ENCODE results near the gene PRDM16. TPM values are rescaled to one million over a fixed set of nuclear protein-coding genes. Genes with fewer than 3 reads are reported as not detected.

PRDM16 gene
- total RNA-seq, 2 experiments from 2014 or later: not detected

GRCh38 chr1:3433076-3433475 lies 364.1 kb downstream of the PRDM16 start:
- H4K20me1 ChIP-seq (ENCODE audit: insufficient read depth, low read length): no peaks in the 10 kb centered on the region
- no peak overlapping the region for H3K4me2 ChIP-seq (ENCODE audit: low read length)

DNA sequence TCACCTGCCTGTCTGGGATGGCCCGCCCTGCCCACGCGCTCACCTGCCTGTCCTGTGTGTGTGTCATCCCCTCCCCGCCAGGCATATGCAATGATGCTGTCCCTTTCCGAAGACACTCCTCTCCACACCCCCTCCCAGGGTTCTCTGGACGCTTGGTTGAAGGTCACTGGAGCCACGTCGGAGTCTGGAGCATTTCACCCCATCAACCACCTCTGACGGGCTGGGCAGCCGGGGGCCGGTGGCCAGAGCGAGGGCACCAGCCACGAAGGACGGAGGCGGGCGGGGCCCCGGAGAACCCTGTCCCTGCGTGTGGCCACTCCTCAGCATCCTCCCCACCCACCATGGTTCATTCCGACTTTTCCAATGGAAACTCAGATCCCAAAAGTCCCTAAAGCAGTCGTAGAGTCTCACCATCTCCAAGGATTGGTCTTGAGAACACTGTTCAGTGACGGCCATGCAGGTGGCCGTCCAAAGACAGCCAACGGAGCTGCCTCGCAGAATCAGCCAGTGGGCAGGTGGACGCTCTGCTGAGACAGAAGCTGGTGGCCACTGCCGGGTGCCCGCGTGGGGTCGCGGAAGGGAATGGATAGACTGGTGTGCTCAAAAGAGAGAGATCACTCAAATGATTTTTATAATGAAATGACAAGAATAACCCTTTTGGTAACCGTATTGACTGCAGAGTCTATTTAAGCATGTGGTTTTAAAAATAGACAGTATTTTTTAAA lies 364.8 kb downstream of the PRDM16 start:
- CTCF ChIA-PET (ENCODE audit: unreplicated experiment): no interaction called here

More at GRCh38 chr1:3433076-3433475, 364.1 kb downstream of the PRDM16 start:
- POLR2A ChIA-PET: no interaction called here
- intact Hi-C loops (cut with micrococcal nuclease; ENCODE audit: unreplicated experiment): no loop called here
- CTCF ChIA-PET (ENCODE audit: unreplicated experiment): no interaction called here
- DNase-seq (ENCODE audit: low spot score): no peak
- Histone ChIP-seq H2AFZ (ENCODE audit: low read length) (no peak overlapping the region), H3K9me3 (ENCODE audit: low read length) (no peaks in the 10 kb centered on the region), H3K36me3 (ENCODE audit: insufficient read depth, low read length) (no peaks in the 10 kb centered on the region), H3K4me1 (ENCODE audit: insufficient read depth, low read length, poor library complexity, severe bottlenecking) (no peaks in the 10 kb centered on the region), H3K79me2 (ENCODE audit: insufficient read depth, low read depth, low read length) (no peaks in the 10 kb centered on the region), H3K27ac (ENCODE audit: low read depth, low read length, poor library complexity, severe bottlenecking) (no peak overlapping the region), H3K4me3 (ENCODE audit: low read depth, low read length, poor library complexity, severe bottlenecking) (no peak overlapping the region), H3K9me2 (ENCODE audit: insufficient read depth, low read length) (no peaks in the 10 kb centered on the region)
- no peak for TF ChIP-seq EZH2phosphoT487 (IDR thresholded peaks at IDR 0.05; ENCODE audit: borderline replicate concordance, low read depth, low read length)
- no peak for TF ChIP-seq CTCF (conservative IDR thresholded peaks at IDR 0.05; ENCODE audit: low read length)
- no TSS peak for BruUV-seq (replicated peaks)

More for the DNA sequence above, 364.8 kb downstream of the PRDM16 start:
- Histone ChIP-seq H3K4me2 (ENCODE audit: low read length) (no peak overlapping the region), H3K27ac (ENCODE audit: low read depth, low read length, poor library complexity, severe bottlenecking) (no peak overlapping the region), H3K4me3 (ENCODE audit: low read depth, low read length, poor library complexity, severe bottlenecking) (no peak overlapping the region), H3K9me2 (ENCODE audit: insufficient read depth, low read length) (no peaks in the 10 kb centered on the region), H3K9me3 (ENCODE audit: low read length) (no peaks in the 10 kb centered on the region), H3K4me1 (ENCODE audit: insufficient read depth, low read length, poor library complexity, severe bottlenecking) (no peaks in the 10 kb centered on the region), H2AFZ (ENCODE audit: low read length) (no peak overlapping the region), H4K20me1 (ENCODE audit: insufficient read depth, low read length) (no peaks in the 10 kb centered on the region), H3K79me2 (ENCODE audit: insufficient read depth, low read depth, low read length) (no peaks in the 10 kb centered on the region), H3K36me3 (ENCODE audit: insufficient read depth, low read length) (no peaks in the 10 kb centered on the region)
- intact Hi-C loops (cut with micrococcal nuclease; ENCODE audit: unreplicated experiment): no loop called here
- no TSS peak for BruUV-seq (replicated peaks)
- POLR2A ChIA-PET: no interaction called here
- DNase-seq (ENCODE audit: low spot score): no peak
- TF ChIP-seq EZH2phosphoT487 (IDR thresholded peaks at IDR 0.05; ENCODE audit: borderline replicate concordance, low read depth, low read length): no peak
- TF ChIP-seq CTCF (conservative IDR thresholded peaks at IDR 0.05; ENCODE audit: low read length): no peak
